Measurements from ENCODE around the gene SIGLEC10.
A peak's percentile ranks its signal among the peaks of the same experiment; 100 is the strongest.

The SIGLEC10 gene

GRCh38 chr19:51367565-51368365 lies 49.7 kb downstream of the SIGLEC10 start:
- peak overlapping the region; percentile 93 for H3K27ac ChIP-seq
- DNase-seq (ENCODE audit: low spot score), result peak; percentile 95
- CTCF ChIA-PET, result no interaction called here
- POLR2A ChIA-PET (ENCODE audit: low non-redundant PET), result interaction anchor here (0.5 to 0.7 kb wide), 2 partner anchors 28 kb away, joined by 4 to 11 read pairs; no protein-coding TSS in a partner anchor
- no peak for TF ChIP-seq CTCF (conservative IDR thresholded peaks at IDR 0.05; ENCODE audit: low read depth)

GRCh38 chr19:51367255-51367564 lies 50.2 kb downstream of the SIGLEC10 start:
- POLR2A ChIA-PET (ENCODE audit: low non-redundant PET), result interaction anchor here (0.7 kb wide), 1 partner anchor 28 kb away, joined by 4 read pairs; no protein-coding TSS in a partner anchor
- peak overlapping the region; percentile 93 for H3K27ac ChIP-seq
- no peak for DNase-seq (ENCODE audit: low spot score)
- CTCF ChIA-PET, result no interaction called here
- TF ChIP-seq CTCF (conservative IDR thresholded peaks at IDR 0.05; ENCODE audit: low read depth), result no peak

- peak overlapping the region; percentile 93 for H3K27ac ChIP-seq
- no peak for TF ChIP-seq CTCF (conservative IDR thresholded peaks at IDR 0.05; ENCODE audit: low read depth)
- DNase-seq (ENCODE audit: low spot score), result peak; percentile 96
- POLR2A ChIA-PET (ENCODE audit: low non-redundant PET), result no interaction called here
- CTCF ChIA-PET, result interaction anchor here (0.7 kb wide), 1 partner anchor 58 kb away, joined by 3 read pairs; no protein-coding TSS in a partner anchor
Measured at GRCh38 chr19:51366389-51367254, 50.8 kb downstream of the SIGLEC10 start.

- ChIA-PET CTCF (interaction anchor here (0.7 kb wide), 1 partner anchor 57 kb away, joined by 3 read pairs; no protein-coding TSS in a partner anchor), POLR2A (ENCODE audit: low non-redundant PET) (interaction anchor here (1.1 kb wide), 1 partner anchor 27 kb away, joined by 4 read pairs; no protein-coding TSS in a partner anchor)
- TF ChIP-seq CTCF (conservative IDR thresholded peaks at IDR 0.05; ENCODE audit: low read depth), result no peak
- no peak for DNase-seq (ENCODE audit: low spot score)
- peak within 1 kb of the TSS; percentile 93 for H3K27ac ChIP-seq
Measured at GRCh38 chr19:51365965-51366388, 51.5 kb downstream of the SIGLEC10 start, which contains the start of gene ETFB. TSS of gene ETFB (minus strand) at chr19:51366388. CDS start at chr19:51366326, 62 bp downstream.

GRCh38 chr19:51365211-51365964 lies 52.1 kb downstream of the SIGLEC10 start:
- ChIA-PET POLR2A (ENCODE audit: low non-redundant PET) (interaction anchor here (1.1 kb wide), 1 partner anchor 26 kb away, joined by 4 read pairs; no protein-coding TSS in a partner anchor), CTCF (interaction anchor here (0.6 kb wide), 1 partner anchor 107 kb away, joined by 3 read pairs; no protein-coding TSS in a partner anchor)
- no peak for TF ChIP-seq CTCF (conservative IDR thresholded peaks at IDR 0.05; ENCODE audit: low read depth)
- DNase-seq (ENCODE audit: low spot score), result no peak
- peak overlapping the region; percentile 93 for H3K27ac ChIP-seq
